SK-N-SH treated with all-trans-retinoic acid at 6 μM for 48 hours (cell line): Measurements from ENCODE around the gene ALLC.

Experiments used
- ATAC-seq: fragments of 200-7000 bp; cut with Tn5 transposase; 3 replicates; pipeline ENCODE4 v1.9.1; 2020; ENCODE audit warnings: mild to moderate bottlenecking, moderate library complexity
- ARNTL ChIP-seq: fragments of 450-650 bp; formaldehyde crosslinking; IDR thresholded peaks from 2 replicates; pipeline ENCODE4 v1.5.0; 2020; ENCODE audit warnings: low read depth, mild to moderate bottlenecking, moderate library complexity, borderline replicate concordance
- BACH2 ChIP-seq: fragments of 250-450 bp; sonication (Bioruptor Pico); IDR thresholded peaks from 2 replicates; pipeline ENCODE4 v1.9.0; 2021; ENCODE audit warnings: mild to moderate bottlenecking, borderline replicate concordance
- CREB5 ChIP-seq: fragments of 250-450 bp; sonication (Bioruptor Pico); IDR thresholded peaks from 2 replicates; pipeline ENCODE4 v1.5.1; 2020; ENCODE audit warnings: low read depth, mild to moderate bottlenecking, moderate library complexity
- ISL1 ChIP-seq: fragments of 250-450 bp; sonication (Bioruptor Pico); IDR thresholded peaks from 2 replicates; pipeline ENCODE4 v2.1.2; 2022; ENCODE audit warnings: mild to moderate bottlenecking, moderate library complexity
- OSR1 ChIP-seq: fragments of 250-450 bp; sonication (Bioruptor Pico); IDR thresholded peaks from 2 replicates; pipeline ENCODE4 v1.8.0; 2022; ENCODE audit warnings: moderate library complexity, mild to moderate bottlenecking, inconsistent platforms
- PATZ1 ChIP-seq: fragments of 250-450 bp; sonication (Bioruptor Pico); IDR thresholded peaks from 2 replicates; pipeline ENCODE4 v1.8.0; 2020; ENCODE audit warnings: mild to moderate bottlenecking, moderate library complexity, borderline replicate concordance
- POU6F1 ChIP-seq: fragments of 250-450 bp; sonication (Bioruptor Pico); IDR thresholded peaks from 2 replicates; pipeline ENCODE4 v1.8.0; 2021; ENCODE audit warnings: low read depth, mild to moderate bottlenecking, moderate library complexity, borderline replicate concordance
- PPARA ChIP-seq: fragments of 250-450 bp; sonication (Bioruptor Pico); IDR thresholded peaks from 2 replicates; pipeline ENCODE4 v1.5.0; 2020; ENCODE audit warnings: mild to moderate bottlenecking, borderline replicate concordance
- RARB ChIP-seq: fragments of 250-450 bp; sonication (Bioruptor Pico); IDR thresholded peaks from 2 replicates; pipeline ENCODE4 v1.8.0; 2021; ENCODE audit warnings: mild to moderate bottlenecking, moderate library complexity
- TCF4 ChIP-seq: fragments of 250-450 bp; sonication (Bioruptor Pico); IDR thresholded peaks from 2 replicates; pipeline ENCODE4 v1.8.0; 2021; ENCODE audit warnings: mild to moderate bottlenecking, moderate library complexity, borderline replicate concordance
- TOX ChIP-seq: fragments of 250-450 bp; sonication (Bioruptor Pico); IDR thresholded peaks from 2 replicates; pipeline ENCODE4 v1.8.0; 2021; ENCODE audit warnings: mild to moderate bottlenecking, moderate library complexity, borderline replicate concordance
- TSHZ2 ChIP-seq: fragments of 250-450 bp; sonication (Bioruptor Pico); IDR thresholded peaks from 2 replicates; pipeline ENCODE4 v1.5.0; 2020; ENCODE audit warnings: mild to moderate bottlenecking, moderate library complexity
- ZC3H10 ChIP-seq: fragments of 250-450 bp; sonication (Bioruptor Pico); IDR thresholded peaks from 2 replicates; pipeline ENCODE4 v1.5.1; 2021; ENCODE audit warnings: mild to moderate bottlenecking, moderate library complexity
- ZFP30 ChIP-seq: fragments of 450-650 bp; formaldehyde crosslinking; IDR thresholded peaks from 2 replicates; pipeline ENCODE4 v1.5.0; 2022; ENCODE audit warnings: mild to moderate bottlenecking, moderate library complexity
- ZNF565 ChIP-seq: fragments of 450-650 bp; formaldehyde crosslinking; conservative IDR thresholded peaks from 2 replicates; pipeline ENCODE4 v1.5.0; 2020; ENCODE audit warnings: low read depth, mild to moderate bottlenecking, moderate library complexity
- ZNF70 ChIP-seq: fragments of 450-650 bp; formaldehyde crosslinking; IDR thresholded peaks from 2 replicates; pipeline ENCODE4 v1.5.0; 2020; ENCODE audit warnings: mild to moderate bottlenecking, moderate library complexity
- ZNF8 ChIP-seq: fragments of 450-650 bp; formaldehyde crosslinking; IDR thresholded peaks from 2 replicates; pipeline ENCODE4 v1.5.0; 2020; ENCODE audit warnings: mild to moderate bottlenecking, moderate library complexity

The ALLC gene

GRCh38 chr2:3670376-3670775, 12.4 kb downstream of the ALLC start (continued):
- no peak for TF ChIP-seq POU6F1

GRCh38 chr2:3670941-3671340, 12.9 kb downstream of the ALLC start:
- ATAC-seq = no peak
- no peak for TF ChIP-seq ZFP30 (CRISPR knock-in tag)
- TF ChIP-seq CREB5 (CRISPR knock-in tag) = no peak
- no peak for TF ChIP-seq BACH2 (CRISPR knock-in tag)
- TF ChIP-seq ZNF8 (CRISPR knock-in tag) = no peak
- TF ChIP-seq PPARA (CRISPR knock-in tag) = no peak

GRCh38 chr2:3672861-3673678, 15.1 kb downstream of the ALLC start:
- TF ChIP-seq PATZ1 (CRISPR knock-in tag) = no peak
- no peak for TF ChIP-seq ZNF565 (CRISPR knock-in tag)
- TF ChIP-seq RARB (CRISPR knock-in tag) = no peak
- TF ChIP-seq ZNF8 (CRISPR knock-in tag) = no peak
- no peak for TF ChIP-seq ARNTL (CRISPR knock-in tag)
- TF ChIP-seq ZNF70 (CRISPR knock-in tag) = no peak
- no peak for TF ChIP-seq TSHZ2 (CRISPR knock-in tag)
- TF ChIP-seq TOX = no peak
- TF ChIP-seq ZC3H10 = no peak
- TF ChIP-seq CREB5 (CRISPR knock-in tag) = no peak
- TF ChIP-seq ISL1 (CRISPR knock-in tag) = no peak
- TF ChIP-seq OSR1 (CRISPR knock-in tag) = no peak
- TF ChIP-seq, all 23 proteins: peak for 0
- ATAC-seq = no peak

- ATAC-seq = no peak
- no peak for TF ChIP-seq ZFP30 (CRISPR knock-in tag)
- TF ChIP-seq TCF4 (CRISPR knock-in tag) = no peak
- TF ChIP-seq ZNF565 (CRISPR knock-in tag) = no peak
- no peak for TF ChIP-seq CREB5 (CRISPR knock-in tag)
- TF ChIP-seq ZC3H10 = no peak
- TF ChIP-seq POU6F1 = no peak
- no peak for TF ChIP-seq TSHZ2 (CRISPR knock-in tag)
- no peak for TF ChIP-seq BACH2 (CRISPR knock-in tag)
- no peak for TF ChIP-seq OSR1 (CRISPR knock-in tag)
Observed at GRCh38 chr2:3674066-3674845, 16.3 kb downstream of the ALLC start.
